HG02885 (cell line): Measurements from ENCODE around the gene LIPI.
"Not testable (repeated sequence)": the region's sequence is repeated elsewhere in the genome, so short reads cannot be mapped to it uniquely, and the experiment has no call there.

Source experiments
- ATAC-seq: cut with Tn5 transposase; IDR thresholded peaks from one replicate; pipeline ENCODE4 v1.9.1; 2021; ENCODE audit warnings: mild to moderate bottlenecking; ENCODE audit not compliant: unreplicated experiment, poor library complexity

LIPI gene

GRCh38 chr21:14120091-14120734 lies 90.5 kb downstream of the LIPI start:
- ATAC-seq = peak; percentile 60

- no peak for ATAC-seq
Measured at GRCh38 chr21:14119038-14119437, 91.7 kb downstream of the LIPI start.

GRCh38 chr21:14116080-14116481 lies 94.7 kb downstream of the LIPI start:
- ATAC-seq = peak; percentile 93

- no peak for ATAC-seq
Measured at GRCh38 chr21:14115646-14116045, 95.1 kb downstream of the LIPI start.

GRCh38 chr21:14114251-14114650 lies 96.5 kb downstream of the LIPI start:
- ATAC-seq = no peak

GRCh38 chr21:14104564-14104963 lies 106.2 kb downstream of the LIPI start:
- ATAC-seq = not testable (repeated sequence)

- no peak for ATAC-seq
Measured at GRCh38 chr21:14099570-14099969, 111.2 kb downstream of the LIPI start.

- ATAC-seq = no peak
Measured at GRCh38 chr21:14097881-14098499, 112.8 kb downstream of the LIPI start.

- no peak for ATAC-seq
Measured at GRCh38 chr21:14096577-14096976, 114.2 kb downstream of the LIPI start.

GRCh38 chr21:14096172-14096571 lies 114.6 kb downstream of the LIPI start:
- no peak for ATAC-seq

- no peak for ATAC-seq
Measured at GRCh38 chr21:14095056-14095455, 115.7 kb downstream of the LIPI start.

GRCh38 chr21:14092834-14093560 lies 117.8 kb downstream of the LIPI start:
- ATAC-seq = no peak

GRCh38 chr21:14090184-14090583 lies 120.6 kb downstream of the LIPI start:
- not testable (repeated sequence) for ATAC-seq

GRCh38 chr21:14088391-14088790 lies 122.4 kb downstream of the LIPI start:
- ATAC-seq = no peak

GRCh38 chr21:14086553-14086952 lies 124.2 kb downstream of the LIPI start:
- peak; percentile 77 for ATAC-seq

- no peak for ATAC-seq
Measured at GRCh38 chr21:14084701-14085100, 126.1 kb downstream of the LIPI start.

- no peak for ATAC-seq
Measured at GRCh38 chr21:14084068-14084501, 126.7 kb downstream of the LIPI start.

GRCh38 chr21:14080764-14081096 lies 130.0 kb downstream of the LIPI start:
- no peak for ATAC-seq

GRCh38 chr21:14080040-14080763 lies 130.6 kb downstream of the LIPI start:
- no peak for ATAC-seq

- no peak for ATAC-seq
Measured at GRCh38 chr21:14078746-14079375, 131.9 kb downstream of the LIPI start.
